ENCODE measurements around the gene APOBEC3F.
A peak's percentile ranks its signal among the peaks of the same experiment; 100 is the strongest.
"Not testable (repeated sequence)": the region's sequence is repeated elsewhere in the genome, so short reads cannot be mapped to it uniquely, and the experiment has no call there.

The APOBEC3F gene

GRCh38 chr22:39039306-39040126 is 1.1 kb upstream of the APOBEC3F start:
- H3K9me3 ChIP-seq (ENCODE audit: insufficient read depth, low read length): no peaks in the 10 kb centered on the region
- peaks cover 4% of the 10 kb centered on the region for H3K27me3 ChIP-seq (ENCODE audit: insufficient read depth, insufficient read length)
- H3K36me3 ChIP-seq (ENCODE audit: insufficient read depth, insufficient read length, low read length): peaks cover 2% of the 10 kb centered on the region
- no peak overlapping the region for H3K4me3 ChIP-seq (ENCODE audit: insufficient read length, low read depth)
- no peak for DNase-seq (ENCODE audit: low read depth, low spot score)
- TF ChIP-seq ZNF274 (IDR thresholded peaks at IDR 0.05; ENCODE audit: low read depth, low read length) (no peak), SUZ12 (IDR thresholded peaks at IDR 0.05; ENCODE audit: extremely low read depth, insufficient read depth, insufficient read length) (no peak), YY1 (IDR thresholded peaks at IDR 0.05; ENCODE audit: insufficient read depth, insufficient read length) (no peak)
- H3K4me1 ChIP-seq (ENCODE audit: insufficient read depth, insufficient read length): peaks cover 4% of the 10 kb centered on the region
- no peak overlapping the region for H3K9ac ChIP-seq (ENCODE audit: insufficient read length, low read depth)

- H3K9ac ChIP-seq (ENCODE audit: insufficient read length, low read depth); H3K36me3 ChIP-seq (ENCODE audit: insufficient read depth, insufficient read length, low read length); H3K27me3 ChIP-seq (ENCODE audit: insufficient read depth, insufficient read length); H3K9me3 ChIP-seq (ENCODE audit: insufficient read depth, low read length); DNase-seq (ENCODE audit: low read depth, low spot score); H3K4me1 ChIP-seq (ENCODE audit: insufficient read depth, insufficient read length); H3K4me3 ChIP-seq (ENCODE audit: insufficient read length, low read depth): not testable (repeated sequence)
Observed at GRCh38 chr22:39040155-39040537, 518 bp upstream of the APOBEC3F start.

GRCh38 chr22:39041908-39042307 is 1.2 kb downstream of the APOBEC3F start:
- DNase-seq (ENCODE audit: low read depth, low spot score): no peak
- no peaks in the 10 kb centered on the region for H3K9me3 ChIP-seq (ENCODE audit: insufficient read depth, low read length)
- TF ChIP-seq ZNF274 (IDR thresholded peaks at IDR 0.05; ENCODE audit: low read depth, low read length) (no peak), SUZ12 (IDR thresholded peaks at IDR 0.05; ENCODE audit: extremely low read depth, insufficient read depth, insufficient read length) (no peak), YY1 (IDR thresholded peaks at IDR 0.05; ENCODE audit: insufficient read depth, insufficient read length) (no peak)
- peak overlapping the region; percentile 42 for H3K9ac ChIP-seq (ENCODE audit: insufficient read length, low read depth)
- H3K4me3 ChIP-seq (ENCODE audit: insufficient read length, low read depth): no peak overlapping the region
- peaks cover 2% of the 10 kb centered on the region for H3K4me1 ChIP-seq (ENCODE audit: insufficient read depth, insufficient read length)
- H3K36me3 ChIP-seq (ENCODE audit: insufficient read depth, insufficient read length, low read length): peaks cover 2% of the 10 kb centered on the region
- no peaks in the 10 kb centered on the region for H3K27me3 ChIP-seq (ENCODE audit: insufficient read depth, insufficient read length)

- H3K9me3 ChIP-seq (ENCODE audit: insufficient read depth, low read length); H3K4me3 ChIP-seq (ENCODE audit: insufficient read length, low read depth); H3K36me3 ChIP-seq (ENCODE audit: insufficient read depth, insufficient read length, low read length); H3K27me3 ChIP-seq (ENCODE audit: insufficient read depth, insufficient read length); DNase-seq (ENCODE audit: low read depth, low spot score); H3K4me1 ChIP-seq (ENCODE audit: insufficient read depth, insufficient read length); H3K9ac ChIP-seq (ENCODE audit: insufficient read length, low read depth): not testable (repeated sequence)
Observed at GRCh38 chr22:39043063-39043462, 2.4 kb downstream of the APOBEC3F start.

GRCh38 chr22:39045136-39045535 is 4.5 kb downstream of the APOBEC3F start:
- not testable (repeated sequence) for H3K27me3 ChIP-seq (ENCODE audit: insufficient read depth, insufficient read length); H3K9ac ChIP-seq (ENCODE audit: insufficient read length, low read depth); H3K36me3 ChIP-seq (ENCODE audit: insufficient read depth, insufficient read length, low read length); DNase-seq (ENCODE audit: low read depth, low spot score); H3K9me3 ChIP-seq (ENCODE audit: insufficient read depth, low read length); H3K4me3 ChIP-seq (ENCODE audit: insufficient read length, low read depth); H3K4me1 ChIP-seq (ENCODE audit: insufficient read depth, insufficient read length)

GRCh38 chr22:39049486-39049885 is 8.8 kb downstream of the APOBEC3F start:
- not testable (repeated sequence) for H3K4me3 ChIP-seq (ENCODE audit: insufficient read length, low read depth); H3K4me1 ChIP-seq (ENCODE audit: insufficient read depth, insufficient read length); H3K27me3 ChIP-seq (ENCODE audit: insufficient read depth, insufficient read length); DNase-seq (ENCODE audit: low read depth, low spot score); H3K9me3 ChIP-seq (ENCODE audit: insufficient read depth, low read length); H3K36me3 ChIP-seq (ENCODE audit: insufficient read depth, insufficient read length, low read length); H3K9ac ChIP-seq (ENCODE audit: insufficient read length, low read depth)

GRCh38 chr22:39051844-39052495 is 11.3 kb downstream of the APOBEC3F start:
- H3K27me3 ChIP-seq (ENCODE audit: insufficient read depth, insufficient read length); H3K4me1 ChIP-seq (ENCODE audit: insufficient read depth, insufficient read length); H3K4me3 ChIP-seq (ENCODE audit: insufficient read length, low read depth); DNase-seq (ENCODE audit: low read depth, low spot score); H3K9me3 ChIP-seq (ENCODE audit: insufficient read depth, low read length); H3K9ac ChIP-seq (ENCODE audit: insufficient read length, low read depth); H3K36me3 ChIP-seq (ENCODE audit: insufficient read depth, insufficient read length, low read length): not testable (repeated sequence)

- no peak overlapping the region for H3K9ac ChIP-seq (ENCODE audit: insufficient read length, low read depth)
- no peak for TF ChIP-seq ZNF274 (IDR thresholded peaks at IDR 0.05; ENCODE audit: low read depth, low read length)
- TF ChIP-seq SUZ12 (IDR thresholded peaks at IDR 0.05; ENCODE audit: extremely low read depth, insufficient read depth, insufficient read length): no peak
- no peak for TF ChIP-seq YY1 (IDR thresholded peaks at IDR 0.05; ENCODE audit: insufficient read depth, insufficient read length)
- no peaks in the 10 kb centered on the region for H3K36me3 ChIP-seq (ENCODE audit: insufficient read depth, insufficient read length, low read length)
Observed at GRCh38 chr22:39055658-39056057, 15.0 kb downstream of the APOBEC3F start.

GRCh38 chr22:39061290-39061689 is 20.6 kb downstream of the APOBEC3F start:
- H3K4me1 ChIP-seq (ENCODE audit: insufficient read depth, insufficient read length); H3K9ac ChIP-seq (ENCODE audit: insufficient read length, low read depth); H3K9me3 ChIP-seq (ENCODE audit: insufficient read depth, low read length); DNase-seq (ENCODE audit: low read depth, low spot score); H3K27me3 ChIP-seq (ENCODE audit: insufficient read depth, insufficient read length); H3K4me3 ChIP-seq (ENCODE audit: insufficient read length, low read depth); H3K36me3 ChIP-seq (ENCODE audit: insufficient read depth, insufficient read length, low read length): not testable (repeated sequence)

More at GRCh38 chr22:39055658-39056057, 15.0 kb downstream of the APOBEC3F start:
- H3K4me3 ChIP-seq (ENCODE audit: insufficient read length, low read depth): no peak overlapping the region
- H3K27me3 ChIP-seq (ENCODE audit: insufficient read depth, insufficient read length): no peaks in the 10 kb centered on the region
- no peak for DNase-seq (ENCODE audit: low read depth, low spot score)
- no peaks in the 10 kb centered on the region for H3K4me1 ChIP-seq (ENCODE audit: insufficient read depth, insufficient read length)
- peaks cover 9% of the 10 kb centered on the region; the same call in 1 of the 2 replicates for H3K9me3 ChIP-seq (ENCODE audit: insufficient read depth, low read length)

- H3K27me3 ChIP-seq (ENCODE audit: insufficient read depth, insufficient read length); H3K4me3 ChIP-seq (ENCODE audit: insufficient read length, low read depth); H3K36me3 ChIP-seq (ENCODE audit: insufficient read depth, insufficient read length, low read length); H3K9me3 ChIP-seq (ENCODE audit: insufficient read depth, low read length); H3K4me1 ChIP-seq (ENCODE audit: insufficient read depth, insufficient read length); DNase-seq (ENCODE audit: low read depth, low spot score); H3K9ac ChIP-seq (ENCODE audit: insufficient read length, low read depth): not testable (repeated sequence)
Observed at GRCh38 chr22:39061951-39062350, 21.3 kb downstream of the APOBEC3F start.

GRCh38 chr22:39063904-39064303 is 23.2 kb downstream of the APOBEC3F start:
- H3K9ac ChIP-seq (ENCODE audit: insufficient read length, low read depth); H3K36me3 ChIP-seq (ENCODE audit: insufficient read depth, insufficient read length, low read length); H3K27me3 ChIP-seq (ENCODE audit: insufficient read depth, insufficient read length); H3K4me1 ChIP-seq (ENCODE audit: insufficient read depth, insufficient read length); DNase-seq (ENCODE audit: low read depth, low spot score); H3K4me3 ChIP-seq (ENCODE audit: insufficient read length, low read depth); H3K9me3 ChIP-seq (ENCODE audit: insufficient read depth, low read length): not testable (repeated sequence)

Data from NT2/D1 (cell line).